A549 (cell line): ENCODE data around the gene TFDP1. TPM values are rescaled to one million over a fixed set of nuclear protein-coding genes. Genes with fewer than 3 reads are reported as not detected.

Source experiments
- ATAC-seq, 2 experiments: fragments of 200-7000 bp in 1 of 2; fragments of >200 bp in 1 of 2; cut with Nextera tagmentation in 1 of 2; cut with Tn5 transposase in 1 of 2; 3 replicates each; pipeline versions ENCODE4 v1.8.0 to v1.9.1; 2018 to 2020; ENCODE audit warnings: mild to moderate bottlenecking in 1 of 2, moderate library complexity in 1 of 2
- CTCF ChIA-PET: fragments of 300-600 bp; sonication (Branson Sonifier 250); formaldehyde crosslinking; extraction: SDS; loops from one replicate; lab custom pipeline; 2021; ENCODE audit warnings: antibody characterized with exemption, inconsistent platforms; lab: Yijun Ruan, JAX
- POLR2A ChIA-PET: fragments of 350-600 bp; formaldehyde crosslinking; extraction: SDS; loops from one replicate; lab custom pipeline; 2021; ENCODE audit warnings: antibody characterized with exemption, inconsistent platforms; lab: Yijun Ruan, JAX
- DNase-seq, 2 experiments: peaks; one replicate each; pipeline versions ENCODE4 v3.0.0 to v3.0.0-alpha.2; 2011 to 2016; ENCODE audit warnings: low read depth in 1 of 2, low spot score in 1 of 2
- FAIRE-seq: peaks from 2 replicates; lab custom pipeline; 2011; peaks lifted over from hg19 to GRCh38; lab: Jason Lieb, UNC
- H3K27ac ChIP-seq, 2 experiments: fragments of >200 bp; sonication (Bioruptor Twin); formaldehyde crosslinking; 3 replicates each; pipeline ENCODE4 v1.5.1; 2016 to 2017
- H3K4me1 ChIP-seq: fragments of >200 bp; sonication (Bioruptor Twin); formaldehyde crosslinking; 3 replicates; pipeline ENCODE4 v1.6.1; 2016
- H3K4me2 ChIP-seq: fragments of >200 bp; sonication (Bioruptor Twin); formaldehyde crosslinking; 3 replicates; pipeline ENCODE4 v1.6.1; 2016
- H3K4me3 ChIP-seq: fragments of >200 bp; sonication (Bioruptor Twin); formaldehyde crosslinking; 3 replicates; pipeline ENCODE4 v1.5.1; 2016
- H3K9me3 ChIP-seq: fragments of >200 bp; sonication (Bioruptor Twin); formaldehyde crosslinking; 3 replicates; pipeline ENCODE4 v1.6.1; 2016
- BHLHE40 ChIP-seq: IDR thresholded peaks from 2 replicates; pipeline ENCODE4 v1.6.1; 2012; ENCODE audit warnings: low read depth, low read length, inconsistent platforms
- CBX8 ChIP-seq: fragments of 200-600 bp; sonication (generic); IDR thresholded peaks from 2 replicates; pipeline ENCODE4 v1.6.1; 2016
- CHD2 ChIP-seq: fragments of 150-350 bp; IDR thresholded peaks from 2 replicates; pipeline ENCODE4 v1.6.1; 2014; ENCODE audit warnings: low read length; ENCODE audit not compliant: partially characterized antibody
- EHMT2 ChIP-seq: fragments of 200-600 bp; sonication (generic); IDR thresholded peaks from 2 replicates; pipeline ENCODE4 v1.6.1; 2016; ENCODE audit warnings: antibody characterized with exemption, low read depth, mild to moderate bottlenecking, moderate library complexity
- FOSB ChIP-seq: fragments of 250-450 bp; sonication (Bioruptor Pico); IDR thresholded peaks from 2 replicates; pipeline ENCODE4 v1.5.0; 2020; ENCODE audit warnings: mild to moderate bottlenecking, moderate library complexity
- FOSL2 ChIP-seq, 2 experiments: fragments of 450-650 bp in 1 of 2; fragments of >200 bp in 1 of 2; sonication (Bioruptor Twin) in 1 of 2; formaldehyde crosslinking; IDR thresholded peaks; 2 replicates each; pipeline versions ENCODE4 v1.5.0 to v1.6.1; 2016 to 2020; ENCODE audit warnings: mild to moderate bottlenecking in 1 of 2, moderate library complexity in 1 of 2
- FOXS1 ChIP-seq: fragments of 250-450 bp; sonication (Bioruptor Pico); IDR thresholded peaks from 2 replicates; pipeline ENCODE4 v1.5.0; 2020; ENCODE audit warnings: mild to moderate bottlenecking, moderate library complexity
- GATA3 ChIP-seq: IDR thresholded peaks from 2 replicates; pipeline ENCODE4 v1.6.1; 2012; ENCODE audit warnings: borderline replicate concordance
- HEYL ChIP-seq: fragments of 250-450 bp; sonication (Bioruptor Pico); IDR thresholded peaks from 2 replicates; pipeline ENCODE4 v1.8.0; 2021; ENCODE audit warnings: mild to moderate bottlenecking, moderate library complexity
- HOXA7 ChIP-seq: fragments of 250-450 bp; sonication (Bioruptor Pico); IDR thresholded peaks from 2 replicates; pipeline ENCODE4 v1.5.0; 2020; ENCODE audit warnings: mild to moderate bottlenecking, moderate library complexity
- HOXB13 ChIP-seq: fragments of 250-450 bp; sonication (Bioruptor Pico); IDR thresholded peaks from 2 replicates; pipeline ENCODE4 v1.5.0; 2020; ENCODE audit warnings: low read depth, mild to moderate bottlenecking, moderate library complexity
- HOXB5 ChIP-seq: fragments of 250-450 bp; sonication (Bioruptor Pico); IDR thresholded peaks from 2 replicates; pipeline ENCODE4 v1.5.0; 2020; ENCODE audit warnings: mild to moderate bottlenecking, moderate library complexity
- KDM1A ChIP-seq: fragments of 200-600 bp; sonication (generic); IDR thresholded peaks from 2 replicates; pipeline ENCODE4 v1.6.1; 2016; ENCODE audit warnings: low read depth, mild to moderate bottlenecking
- NFE2L2 ChIP-seq: fragments of 150-350 bp; conservative IDR thresholded peaks from 2 replicates; pipeline ENCODE4 v1.6.1; 2014; ENCODE audit warnings: low read length
- NR3C1 ChIP-seq: fragments of >200 bp; sonication (Bioruptor Twin); formaldehyde crosslinking; IDR thresholded peaks from 3 replicates; pipeline ENCODE4 v1.6.1; 2017
- POLR2A ChIP-seq: IDR thresholded peaks from 2 replicates; pipeline ENCODE4 v1.6.1; 2012; ENCODE audit warnings: mild to moderate bottlenecking, low read length
- RAD21 ChIP-seq, 2 experiments: fragments of >200 bp in 1 of 2; sonication (Bioruptor Twin) in 1 of 2; formaldehyde crosslinking in 1 of 2; IDR thresholded peaks in 1 of 2; conservative IDR thresholded peaks in 1 of 2; 2 replicates in 1 of 2; 3 replicates in 1 of 2; pipeline ENCODE4 v1.6.1; 2012 to 2018; ENCODE audit warnings: inconsistent platforms in 1 of 2
- RARB ChIP-seq: fragments of 250-450 bp; sonication (Bioruptor Pico); IDR thresholded peaks from 2 replicates; pipeline ENCODE4 v1.8.0; 2021; ENCODE audit warnings: mild to moderate bottlenecking, moderate library complexity
- SMC3 ChIP-seq: fragments of >200 bp; sonication (Bioruptor Twin); formaldehyde crosslinking; IDR thresholded peaks from 3 replicates; pipeline ENCODE4 v1.6.1; 2018; ENCODE audit warnings: inconsistent platforms
- ZFP36 ChIP-seq: fragments of 450-650 bp; IDR thresholded peaks from 2 replicates; pipeline ENCODE4 v1.6.1; 2014; ENCODE audit warnings: borderline replicate concordance; ENCODE audit not compliant: partially characterized antibody
- whole genome bisulfite sequencing: methylation state at CpG from one replicate; pipeline ENCODE4 v1.1.6; 2017; ENCODE audit errors: missing lambda C conversion rate; 5-methylcytosine and 5-hydroxymethylcytosine counted together
- polyA plus RNA-seq, 4 experiments: library from polyadenylated mRNA; depleted of rRNA in 3 of 4; stranded (reverse); fragments of >200 nt; fragmentation: RNase III in 1 of 4; extraction: RNeasy Plus Mini Kit Qiagen cat#74134 plus additional on column Dnase treatment in 1 of 4; gene quantifications; 2 replicates in 3 of 4; 3 replicates in 1 of 4; pipeline ENCODE4 v1.2.3, GENCODE V29; 2011 to 2017
- TF ChIP-seq, protein P1 (sequence below): fragments of 450-650 bp; IDR thresholded peaks from 2 replicates; pipeline ENCODE4 v1.6.1; 2014; ENCODE audit warnings: antibody characterized with exemption
- TF ChIP-seq, protein P2 (sequence below): fragments of >200 bp; sonication (Bioruptor Twin); formaldehyde crosslinking; IDR thresholded peaks from 3 replicates; pipeline ENCODE4 v1.5.1; 2016
- TF ChIP-seq, protein P3 (sequence below): fragments of 150-350 bp; IDR thresholded peaks from 2 replicates; pipeline ENCODE4 v1.6.1; 2014; ENCODE audit warnings: low read depth, mild to moderate bottlenecking, low read length
- TF ChIP-seq, protein P4 (sequence below): IDR thresholded peaks from 2 replicates; pipeline ENCODE4 v1.6.1; 2012
- TF ChIP-seq, protein P5 (sequence below): fragments of 200-600 bp; sonication (generic); IDR thresholded peaks from 2 replicates; pipeline ENCODE4 v1.6.1; 2016; ENCODE audit warnings: antibody characterized with exemption, mild to moderate bottlenecking, moderate library complexity

The TFDP1 gene
- polyA plus RNA-seq, 2 of the 4 experiments (the other 2 are of a cell fraction) = 73.2 to 88.4 TPM

DNA sequence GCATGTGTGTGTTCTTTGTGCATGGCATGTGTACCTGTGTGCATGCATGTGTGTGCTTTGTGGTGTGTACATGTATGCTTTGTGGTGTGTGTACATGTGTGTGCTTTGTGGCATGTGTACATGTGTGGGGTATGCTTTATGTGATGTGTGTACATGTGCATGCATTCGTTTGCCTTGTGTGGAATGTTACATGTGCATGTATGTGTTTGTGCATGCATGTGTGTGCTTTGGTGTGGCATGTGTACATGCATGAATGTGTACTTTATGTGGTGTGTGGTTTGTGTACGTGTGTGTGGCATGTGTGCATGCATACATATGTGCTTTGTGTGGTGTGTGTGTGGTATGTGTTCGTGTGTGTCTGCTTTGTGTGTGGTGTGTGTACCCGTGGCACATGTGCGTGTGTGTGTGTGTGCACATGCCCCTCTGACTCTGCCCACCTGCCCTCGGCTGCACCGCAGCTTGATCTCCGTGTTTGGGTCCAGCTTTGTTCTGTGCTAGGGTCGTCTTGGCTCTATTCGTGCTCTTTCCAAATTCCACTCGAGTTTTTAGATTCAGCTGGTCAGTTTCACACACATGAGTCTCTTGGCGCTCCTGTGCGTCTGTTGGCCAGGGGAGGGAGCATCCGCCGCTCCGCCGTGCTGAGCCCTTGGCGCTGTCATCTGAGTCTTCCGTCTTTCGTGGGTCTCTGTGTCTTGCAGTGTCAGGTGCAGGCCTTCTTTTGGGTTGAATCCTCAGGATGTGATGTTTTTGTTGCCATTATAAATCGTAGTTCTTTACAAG is 46.5 kb upstream of the TFDP1 start:
- no peak for ATAC-seq
- Histone ChIP-seq H3K9me3 (no peaks in the 10 kb centered on the region), H3K4me3 (no peak overlapping the region), H3K27ac (no peak overlapping the region), H3K4me1 (no peaks in the 10 kb centered on the region), H3K4me2 (no peak overlapping the region)
- WGBS = 93% methylated on average over 21 of the region's 21 CpGs
- no peak for FAIRE-seq
- ChIA-PET POLR2A (no interaction called here), CTCF (no interaction called here)
- TF ChIP-seq HOXB5 (CRISPR knock-in tag) (no peak), FOSL2 (IDR thresholded peaks at IDR 0.05) (no peak), FOSL2 (CRISPR knock-in tag; IDR thresholded peaks at IDR 0.05) (no peak), ZFP36 (no peak), NFE2L2 (no peak), GATA3 (no peak), RAD21 (conservative IDR thresholded peaks at IDR 0.05 in 1 of 2, IDR thresholded peaks at IDR 0.05 in 1 of 2) (no peak), SMC3 (no peak), HEYL (CRISPR knock-in tag) (no peak), HOXA7 (CRISPR knock-in tag) (no peak)
- TF ChIP-seq, protein P1, sequence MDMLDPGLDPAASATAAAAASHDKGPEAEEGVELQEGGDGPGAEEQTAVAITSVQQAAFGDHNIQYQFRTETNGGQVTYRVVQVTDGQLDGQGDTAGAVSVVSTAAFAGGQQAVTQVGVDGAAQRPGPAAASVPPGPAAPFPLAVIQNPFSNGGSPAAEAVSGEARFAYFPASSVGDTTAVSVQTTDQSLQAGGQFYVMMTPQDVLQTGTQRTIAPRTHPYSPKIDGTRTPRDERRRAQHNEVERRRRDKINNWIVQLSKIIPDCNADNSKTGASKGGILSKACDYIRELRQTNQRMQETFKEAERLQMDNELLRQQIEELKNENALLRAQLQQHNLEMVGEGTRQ = no peak
- TF ChIP-seq, protein P2, sequence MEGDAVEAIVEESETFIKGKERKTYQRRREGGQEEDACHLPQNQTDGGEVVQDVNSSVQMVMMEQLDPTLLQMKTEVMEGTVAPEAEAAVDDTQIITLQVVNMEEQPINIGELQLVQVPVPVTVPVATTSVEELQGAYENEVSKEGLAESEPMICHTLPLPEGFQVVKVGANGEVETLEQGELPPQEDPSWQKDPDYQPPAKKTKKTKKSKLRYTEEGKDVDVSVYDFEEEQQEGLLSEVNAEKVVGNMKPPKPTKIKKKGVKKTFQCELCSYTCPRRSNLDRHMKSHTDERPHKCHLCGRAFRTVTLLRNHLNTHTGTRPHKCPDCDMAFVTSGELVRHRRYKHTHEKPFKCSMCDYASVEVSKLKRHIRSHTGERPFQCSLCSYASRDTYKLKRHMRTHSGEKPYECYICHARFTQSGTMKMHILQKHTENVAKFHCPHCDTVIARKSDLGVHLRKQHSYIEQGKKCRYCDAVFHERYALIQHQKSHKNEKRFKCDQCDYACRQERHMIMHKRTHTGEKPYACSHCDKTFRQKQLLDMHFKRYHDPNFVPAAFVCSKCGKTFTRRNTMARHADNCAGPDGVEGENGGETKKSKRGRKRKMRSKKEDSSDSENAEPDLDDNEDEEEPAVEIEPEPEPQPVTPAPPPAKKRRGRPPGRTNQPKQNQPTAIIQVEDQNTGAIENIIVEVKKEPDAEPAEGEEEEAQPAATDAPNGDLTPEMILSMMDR = no peak
- DNase-seq = no peak

DNA sequence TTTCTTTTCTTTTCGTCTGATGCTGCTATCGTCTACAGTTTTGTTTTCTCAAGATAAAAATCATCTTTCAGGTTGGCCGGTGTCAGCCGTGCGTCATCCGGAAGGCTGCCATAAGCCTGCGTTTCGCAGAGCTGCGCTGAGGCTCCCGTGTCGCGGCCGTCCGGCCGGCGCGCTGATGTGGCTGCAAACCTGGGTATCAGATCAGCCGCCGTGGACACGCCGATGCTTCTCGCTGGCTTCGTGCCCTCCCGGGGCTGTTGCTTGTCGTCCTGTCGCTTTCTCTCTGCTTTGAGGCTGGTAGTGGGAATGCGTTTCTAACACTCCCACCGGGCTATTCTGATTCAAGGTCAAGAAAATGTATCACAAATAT is 45.9 kb upstream of the TFDP1 start:
- DNase-seq (no peak), FAIRE-seq (no peak), ATAC-seq (no peak)
- no peaks in the 10 kb centered on the region for H3K9me3 ChIP-seq
- no peak overlapping the region for H3K4me2 ChIP-seq
- CTCF ChIA-PET = no interaction called here
- POLR2A ChIA-PET = no interaction called here
- no peak overlapping the region for H3K4me3 ChIP-seq
- H3K4me1 ChIP-seq = no peaks in the 10 kb centered on the region
- WGBS = 92% methylated on average over 28 of the region's 28 CpGs
- H3K27ac ChIP-seq = no peak overlapping the region
- TF ChIP-seq CHD2 (no peak), BHLHE40 (no peak), CBX8 (no peak), RARB (no peak), HOXB13 (CRISPR knock-in tag) (no peak), EHMT2 (no peak), KDM1A (no peak), FOXS1 (no peak), FOSB (no peak), RAD21 (conservative IDR thresholded peaks at IDR 0.05 in 1 of 2, IDR thresholded peaks at IDR 0.05 in 1 of 2) (no peak), POLR2A (no peak), NR3C1 (no peak)
- TF ChIP-seq, protein P3, sequence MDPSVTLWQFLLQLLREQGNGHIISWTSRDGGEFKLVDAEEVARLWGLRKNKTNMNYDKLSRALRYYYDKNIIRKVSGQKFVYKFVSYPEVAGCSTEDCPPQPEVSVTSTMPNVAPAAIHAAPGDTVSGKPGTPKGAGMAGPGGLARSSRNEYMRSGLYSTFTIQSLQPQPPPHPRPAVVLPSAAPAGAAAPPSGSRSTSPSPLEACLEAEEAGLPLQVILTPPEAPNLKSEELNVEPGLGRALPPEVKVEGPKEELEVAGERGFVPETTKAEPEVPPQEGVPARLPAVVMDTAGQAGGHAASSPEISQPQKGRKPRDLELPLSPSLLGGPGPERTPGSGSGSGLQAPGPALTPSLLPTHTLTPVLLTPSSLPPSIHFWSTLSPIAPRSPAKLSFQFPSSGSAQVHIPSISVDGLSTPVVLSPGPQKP = no peak
- TF ChIP-seq, protein P2 = no peak
- TF ChIP-seq, protein P4, sequence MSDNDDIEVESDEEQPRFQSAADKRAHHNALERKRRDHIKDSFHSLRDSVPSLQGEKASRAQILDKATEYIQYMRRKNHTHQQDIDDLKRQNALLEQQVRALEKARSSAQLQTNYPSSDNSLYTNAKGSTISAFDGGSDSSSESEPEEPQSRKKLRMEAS = no peak
- TF ChIP-seq, protein P5, sequence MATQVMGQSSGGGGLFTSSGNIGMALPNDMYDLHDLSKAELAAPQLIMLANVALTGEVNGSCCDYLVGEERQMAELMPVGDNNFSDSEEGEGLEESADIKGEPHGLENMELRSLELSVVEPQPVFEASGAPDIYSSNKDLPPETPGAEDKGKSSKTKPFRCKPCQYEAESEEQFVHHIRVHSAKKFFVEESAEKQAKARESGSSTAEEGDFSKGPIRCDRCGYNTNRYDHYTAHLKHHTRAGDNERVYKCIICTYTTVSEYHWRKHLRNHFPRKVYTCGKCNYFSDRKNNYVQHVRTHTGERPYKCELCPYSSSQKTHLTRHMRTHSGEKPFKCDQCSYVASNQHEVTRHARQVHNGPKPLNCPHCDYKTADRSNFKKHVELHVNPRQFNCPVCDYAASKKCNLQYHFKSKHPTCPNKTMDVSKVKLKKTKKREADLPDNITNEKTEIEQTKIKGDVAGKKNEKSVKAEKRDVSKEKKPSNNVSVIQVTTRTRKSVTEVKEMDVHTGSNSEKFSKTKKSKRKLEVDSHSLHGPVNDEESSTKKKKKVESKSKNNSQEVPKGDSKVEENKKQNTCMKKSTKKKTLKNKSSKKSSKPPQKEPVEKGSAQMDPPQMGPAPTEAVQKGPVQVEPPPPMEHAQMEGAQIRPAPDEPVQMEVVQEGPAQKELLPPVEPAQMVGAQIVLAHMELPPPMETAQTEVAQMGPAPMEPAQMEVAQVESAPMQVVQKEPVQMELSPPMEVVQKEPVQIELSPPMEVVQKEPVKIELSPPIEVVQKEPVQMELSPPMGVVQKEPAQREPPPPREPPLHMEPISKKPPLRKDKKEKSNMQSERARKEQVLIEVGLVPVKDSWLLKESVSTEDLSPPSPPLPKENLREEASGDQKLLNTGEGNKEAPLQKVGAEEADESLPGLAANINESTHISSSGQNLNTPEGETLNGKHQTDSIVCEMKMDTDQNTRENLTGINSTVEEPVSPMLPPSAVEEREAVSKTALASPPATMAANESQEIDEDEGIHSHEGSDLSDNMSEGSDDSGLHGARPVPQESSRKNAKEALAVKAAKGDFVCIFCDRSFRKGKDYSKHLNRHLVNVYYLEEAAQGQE = no peak
